ENCODE data around the gene UBE2G1. TPM values are rescaled to one million over a fixed set of nuclear protein-coding genes. Genes with fewer than 3 reads are reported as not detected.
A peak's percentile ranks its signal among the peaks of the same experiment; 100 is the strongest.
"Not testable (repeated sequence)": the region's sequence is repeated elsewhere in the genome, so short reads cannot be mapped to it uniquely, and the experiment has no call there.

UBE2G1 gene
- total RNA-seq, 1 experiment from 2014 or later, result 36.7 TPM

GRCh38 chr17:4387137-4387536, 20.7 kb upstream of the UBE2G1 start:
- Histone ChIP-seq H3K27me3 (no peaks in the 10 kb centered on the region), H3K9me3 (replicated peaks) (no peaks in the 10 kb centered on the region), H3K4me1 (no peaks in the 10 kb centered on the region), H3K27ac (no peak overlapping the region), H3K36me3 (no peaks in the 10 kb centered on the region), H3K4me3 (no peak overlapping the region)
- DNase-seq, result no peak

- Histone ChIP-seq H3K27me3 (no peaks in the 10 kb centered on the region), H3K9me3 (replicated peaks) (no peaks in the 10 kb centered on the region), H3K4me3 (no peak overlapping the region), H3K4me1 (no peaks in the 10 kb centered on the region), H3K36me3 (no peaks in the 10 kb centered on the region), H3K27ac (no peak overlapping the region)
- DNase-seq, result no peak
These were observed 19.9 kb upstream of the UBE2G1 start for GRCh38 chr17:4386406-4386805.

GRCh38 chr17:4381690-4382671, 15.5 kb upstream of the UBE2G1 start:
- DNase-seq, result no peak
- Histone ChIP-seq H3K4me1 (no peaks in the 10 kb centered on the region), H3K27ac (no peak overlapping the region), H3K4me3 (no peak overlapping the region), H3K9me3 (replicated peaks) (no peaks in the 10 kb centered on the region), H3K36me3 (no peaks in the 10 kb centered on the region), H3K27me3 (no peaks in the 10 kb centered on the region)

GRCh38 chr17:4378626-4379025, 12.2 kb upstream of the UBE2G1 start:
- H3K27ac ChIP-seq, result no peak overlapping the region
- no peak for DNase-seq
- no peaks in the 10 kb centered on the region for H3K9me3 ChIP-seq (replicated peaks)
- no peaks in the 10 kb centered on the region for H3K4me1 ChIP-seq
- no peaks in the 10 kb centered on the region for H3K36me3 ChIP-seq
- H3K4me3 ChIP-seq, result no peak overlapping the region
- no peaks in the 10 kb centered on the region for H3K27me3 ChIP-seq

GRCh38 chr17:4377247-4377646, 10.8 kb upstream of the UBE2G1 start:
- not testable (repeated sequence) for H3K27ac ChIP-seq; H3K27me3 ChIP-seq; H3K36me3 ChIP-seq; DNase-seq; H3K9me3 ChIP-seq (replicated peaks); H3K4me1 ChIP-seq; H3K4me3 ChIP-seq

GRCh38 chr17:4375796-4376440, 9.4 kb upstream of the UBE2G1 start:
- H3K27ac ChIP-seq; DNase-seq; H3K4me1 ChIP-seq; H3K27me3 ChIP-seq; H3K4me3 ChIP-seq; H3K36me3 ChIP-seq; H3K9me3 ChIP-seq (replicated peaks): not testable (repeated sequence)

GRCh38 chr17:4375039-4375748, 8.7 kb upstream of the UBE2G1 start:
- Histone ChIP-seq H3K27ac (no peak overlapping the region), H3K4me1 (no peaks in the 10 kb centered on the region), H3K4me3 (no peak overlapping the region), H3K36me3 (no peaks in the 10 kb centered on the region), H3K27me3 (no peaks in the 10 kb centered on the region), H3K9me3 (replicated peaks) (no peaks in the 10 kb centered on the region)
- no peak for DNase-seq

GRCh38 chr17:4369557-4370230, 3.2 kb upstream of the UBE2G1 start:
- Histone ChIP-seq H3K4me3 (no peak overlapping the region), H3K9me3 (replicated peaks) (no peaks in the 10 kb centered on the region), H3K36me3 (no peaks in the 10 kb centered on the region), H3K4me1 (no peaks in the 10 kb centered on the region), H3K27ac (no peak overlapping the region), H3K27me3 (no peaks in the 10 kb centered on the region)
- no peak for DNase-seq

- Histone ChIP-seq H3K4me1 (no peaks in the 10 kb centered on the region), H3K36me3 (no peaks in the 10 kb centered on the region), H3K9me3 (replicated peaks) (no peaks in the 10 kb centered on the region), H3K27ac (no peak overlapping the region), H3K4me3 (no peak overlapping the region), H3K27me3 (no peaks in the 10 kb centered on the region)
- no peak for DNase-seq
These were observed 1.9 kb upstream of the UBE2G1 start for GRCh38 chr17:4368341-4368740.

- H3K4me3 ChIP-seq, result peak overlapping the region; percentile 94
- H3K27ac ChIP-seq, result not testable (repeated sequence)
These were observed 702 bp upstream of the UBE2G1 start for GRCh38 chr17:4367177-4367576.

GRCh38 chr17:4365628-4366326, 698 bp downstream of the UBE2G1 start:
- Histone ChIP-seq H3K4me3 (peak overlapping the region; percentile 94), H3K27me3 (no peaks in the 10 kb centered on the region), H3K36me3 (0 out of 2 replicates have a peak, but pooled peaks cover 4% of the 10 kb centered on the region), H3K9me3 (replicated peaks) (no peaks in the 10 kb centered on the region), H3K4me1 (no peaks in the 10 kb centered on the region), H3K27ac (peak overlapping the region; percentile 56)
- DNase-seq, result peak in 1 of 2 experiments; percentile 30

More at GRCh38 chr17:4367177-4367576, 702 bp upstream of the UBE2G1 start:
- not testable (repeated sequence) for H3K9me3 ChIP-seq (replicated peaks); H3K27me3 ChIP-seq; DNase-seq; H3K4me1 ChIP-seq; H3K36me3 ChIP-seq

GRCh38 chr17:4365103-4365627, 1.3 kb downstream of the UBE2G1 start:
- Histone ChIP-seq H3K4me1 (no peaks in the 10 kb centered on the region), H3K27me3 (no peaks in the 10 kb centered on the region), H3K9me3 (replicated peaks) (no peaks in the 10 kb centered on the region), H3K4me3 (peak overlapping the region; percentile 94), H3K36me3 (0 out of 2 replicates have a peak, but pooled peaks cover 4% of the 10 kb centered on the region), H3K27ac (peak overlapping the region; percentile 56; the same call in 1 of the 2 replicates)
- DNase-seq, result peak; percentile 88 to 90

- no peaks in the 10 kb centered on the region for H3K9me3 ChIP-seq (replicated peaks)
- H3K4me1 ChIP-seq, result no peaks in the 10 kb centered on the region
These were observed 1.8 kb downstream of the UBE2G1 start for GRCh38 chr17:4364622-4365041.

More at GRCh38 chr17:4364622-4365041, 1.8 kb downstream of the UBE2G1 start:
- peak overlapping the region; percentile 94 for H3K4me3 ChIP-seq
- no peak for DNase-seq
- H3K27me3 ChIP-seq, result no peaks in the 10 kb centered on the region
- H3K36me3 ChIP-seq, result 0 out of 2 replicates have a peak, but pooled peaks cover 4% of the 10 kb centered on the region
- H3K27ac ChIP-seq, result no peak overlapping the region; the same call in 1 of the 2 replicates
